ENCODE data around the gene RHBDL1. TPM values are rescaled to one million over a fixed set of nuclear protein-coding genes. Genes with fewer than 3 reads are reported as not detected.

The RHBDL1 gene
- total RNA-seq, 1 donor from 2014 or later, result 0.94 TPM

DNA sequence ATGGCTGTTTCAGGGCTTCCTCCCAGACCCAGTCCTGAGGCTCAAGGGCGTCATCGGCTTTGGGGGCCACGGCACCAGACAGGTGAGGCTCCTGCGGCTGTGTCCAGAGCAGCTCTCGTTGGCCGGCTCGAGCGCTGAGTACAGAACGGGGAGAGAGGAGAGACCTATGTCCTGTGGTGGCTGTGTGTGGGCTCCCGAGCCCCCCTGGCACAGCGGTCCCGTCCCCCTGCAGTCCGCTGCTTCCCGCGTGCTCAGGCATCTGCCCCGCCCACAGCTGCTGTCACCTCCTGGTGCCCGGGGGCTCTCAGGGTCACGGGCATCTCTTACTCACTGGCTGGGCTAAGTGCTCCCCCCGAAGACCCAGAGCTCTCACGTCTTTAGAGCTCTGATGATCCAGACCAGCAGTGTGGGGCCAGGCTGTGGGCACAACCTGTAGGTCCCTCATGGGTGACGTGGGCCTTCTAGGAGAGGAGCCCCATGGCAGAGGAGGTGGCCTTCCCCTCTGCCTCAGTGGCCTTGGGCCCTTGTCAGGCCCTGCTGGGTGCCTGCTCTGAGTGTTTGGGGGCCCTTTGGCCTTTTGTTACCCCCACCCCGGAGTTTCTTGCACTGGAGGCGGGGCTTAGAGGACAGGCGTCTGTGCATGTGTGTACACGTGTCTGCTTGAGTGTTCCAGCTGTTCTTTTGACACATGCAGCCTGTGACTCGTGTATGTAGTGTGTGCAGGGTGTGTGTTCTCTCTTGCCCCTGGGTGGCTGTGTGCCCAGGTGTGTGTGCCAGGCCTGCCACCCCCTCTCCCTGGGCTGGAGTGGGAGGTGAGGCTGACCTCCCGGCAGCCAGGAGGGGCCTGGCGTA, 22.8 kb upstream of the RHBDL1 start:
- no peak for DNase-seq (ENCODE audit: low read depth)

DNA sequence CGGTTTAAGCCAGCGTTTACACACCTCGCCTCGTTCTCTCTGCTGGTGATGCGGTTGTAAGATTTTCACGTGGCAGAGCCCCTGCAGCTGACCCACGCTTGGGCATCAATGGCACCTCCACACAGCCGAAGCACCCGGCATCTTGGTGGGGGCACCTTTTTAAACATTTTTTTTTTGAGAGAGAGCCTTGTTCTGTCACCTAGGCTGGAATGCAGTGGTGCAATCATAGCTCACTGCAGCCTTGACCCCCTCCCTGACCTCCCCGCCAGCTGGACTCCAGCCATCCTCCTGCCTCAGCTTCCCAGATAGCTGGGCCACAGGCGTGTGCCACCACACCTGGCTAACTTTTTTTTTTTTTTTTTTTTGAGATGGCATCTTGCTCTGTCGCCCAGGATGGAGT, 21.4 kb upstream of the RHBDL1 start:
- DNase-seq (ENCODE audit: low read depth), result no peak

DNA sequence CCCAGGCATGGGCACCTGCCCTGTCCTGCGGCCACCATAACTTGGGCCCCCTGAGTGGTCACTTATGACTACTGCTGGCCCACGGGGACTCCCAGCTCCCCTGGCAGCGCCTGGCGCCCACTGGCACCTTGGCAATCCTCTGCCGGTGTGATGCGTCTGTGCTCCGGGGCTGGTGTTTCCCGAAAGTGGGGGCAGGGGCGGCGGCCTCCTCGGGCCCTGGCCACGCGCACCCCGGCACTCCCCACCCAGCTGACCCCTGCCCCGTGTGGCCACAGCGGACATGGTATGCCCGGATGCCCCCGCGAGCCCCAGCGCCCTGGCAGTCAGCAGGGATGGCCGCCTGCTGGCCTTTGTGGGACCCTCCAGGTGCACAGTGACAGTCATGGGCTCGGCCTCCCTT, 18.0 kb upstream of the RHBDL1 start:
- no peak for DNase-seq (ENCODE audit: low read depth)

DNA sequence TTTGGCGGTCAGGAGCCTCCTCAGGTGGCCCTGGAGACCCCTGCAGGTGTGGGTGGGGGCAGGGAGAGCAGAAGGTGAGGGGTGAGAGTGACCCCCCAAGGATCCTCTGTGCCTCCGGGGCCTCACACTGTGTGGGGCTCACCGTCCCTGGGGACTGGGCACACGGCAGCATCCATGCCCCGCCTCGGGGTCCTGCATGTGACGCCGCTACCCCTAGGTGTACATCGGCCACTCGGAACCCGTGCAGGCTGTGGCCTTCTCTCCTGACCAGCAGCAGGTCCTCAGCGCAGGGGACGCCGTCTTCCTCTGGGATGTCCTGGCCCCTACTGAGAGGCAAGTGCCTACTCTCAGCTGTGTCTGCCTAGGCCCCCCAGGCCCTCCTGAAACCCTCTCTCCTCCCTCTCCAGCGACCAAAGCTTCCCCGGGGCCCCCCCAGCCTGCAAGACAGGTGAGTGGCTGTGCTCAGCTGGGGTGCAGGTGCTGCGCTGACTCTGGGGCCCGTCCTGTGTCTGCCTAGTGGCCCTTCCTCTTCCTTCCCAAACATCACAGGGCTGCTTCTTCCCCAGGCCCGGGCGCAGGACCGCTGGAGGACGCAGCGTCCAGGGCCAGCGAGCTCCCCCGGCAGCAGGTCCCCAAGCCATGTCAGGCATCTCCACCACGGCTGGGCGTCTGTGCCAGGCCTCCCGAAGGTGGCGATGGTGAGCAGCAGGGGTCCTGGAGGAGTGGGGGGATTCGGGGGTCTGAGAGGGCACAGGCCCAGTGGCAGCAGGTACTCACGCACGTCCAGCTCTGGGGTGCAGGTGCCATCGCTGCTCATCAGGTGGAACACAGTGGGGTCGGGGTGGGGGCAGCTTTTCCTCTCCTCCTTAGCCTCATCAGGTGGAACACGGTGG, 16.5 kb upstream of the RHBDL1 start:
- DNase-seq (ENCODE audit: low read depth), result no peak

DNA sequence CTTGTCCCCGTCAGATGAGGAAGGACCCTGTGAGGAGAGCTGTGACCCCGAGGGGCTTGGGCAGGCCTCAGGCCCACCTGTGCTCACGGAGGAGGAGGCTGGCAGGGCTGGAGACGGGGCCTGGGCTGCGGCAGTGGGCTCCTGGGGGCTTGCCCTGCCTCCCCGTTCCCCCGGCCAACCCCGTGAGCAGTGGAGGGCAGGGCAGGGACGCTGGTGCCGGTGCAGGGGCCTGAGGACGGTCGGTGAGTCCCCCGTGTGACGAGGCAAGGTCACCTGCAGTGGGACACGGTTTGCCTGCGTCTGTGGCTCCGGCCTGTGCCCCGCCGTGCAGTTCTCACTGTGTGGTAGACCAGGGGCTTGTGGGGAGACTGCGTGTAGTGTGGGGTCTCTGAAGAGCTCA, 15.9 kb upstream of the RHBDL1 start:
- DNase-seq (ENCODE audit: low read depth), result no peak

DNA sequence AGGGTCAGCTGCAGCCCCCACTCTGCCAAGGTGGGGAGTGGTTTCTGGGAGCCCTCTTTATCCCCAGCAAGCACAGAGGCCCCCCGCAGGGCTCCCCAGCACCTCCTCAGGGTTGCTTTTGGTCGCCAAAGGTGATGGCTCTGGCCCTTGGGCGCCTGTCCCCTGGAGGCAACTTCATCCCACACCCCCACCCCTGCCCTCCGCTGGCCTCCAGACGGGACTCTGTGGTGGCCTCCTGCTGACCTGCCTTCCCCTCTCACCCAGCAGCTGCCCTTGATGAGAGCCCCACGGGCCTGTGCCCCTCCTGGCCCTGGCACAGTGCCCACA, 15.4 kb upstream of the RHBDL1 start:
- DNase-seq (ENCODE audit: low read depth), result no peak

DNA sequence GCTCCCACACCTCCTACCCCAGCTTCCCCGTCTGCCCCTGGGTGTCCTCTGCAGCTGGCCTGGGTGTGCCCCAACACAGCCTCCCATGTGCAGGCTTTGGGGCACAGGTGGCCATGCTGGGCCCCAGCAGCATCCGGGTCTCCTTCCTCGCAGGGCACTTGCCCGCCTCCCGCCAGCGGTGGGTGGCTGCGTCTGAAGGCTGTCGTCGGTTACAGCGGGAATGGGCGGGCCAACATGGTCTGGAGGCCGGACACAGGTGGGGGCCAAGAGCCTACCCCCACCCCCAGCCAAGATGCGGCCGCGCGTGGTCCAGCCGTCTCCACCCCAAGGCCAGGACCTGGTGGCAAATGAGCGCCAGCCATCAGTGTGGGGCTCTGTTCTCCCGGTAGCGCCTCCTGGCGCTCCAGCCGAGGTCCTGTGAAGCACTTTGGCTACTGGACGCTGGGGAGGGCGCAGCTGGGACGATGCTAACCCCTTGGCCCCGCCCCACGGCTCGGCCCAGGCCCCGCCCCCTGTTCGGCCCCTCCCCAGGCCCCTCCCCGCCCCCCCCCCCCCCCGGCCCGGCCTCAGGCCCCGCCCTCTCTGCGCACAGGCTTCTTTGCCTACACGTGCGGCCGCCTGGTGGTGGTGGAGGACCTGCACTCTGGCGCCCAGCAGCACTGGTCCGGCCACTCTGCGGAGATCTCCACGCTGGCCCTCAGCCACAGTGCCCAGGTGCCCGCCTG, 14.8 kb upstream of the RHBDL1 start:
- DNase-seq (ENCODE audit: low read depth), result peak; percentile 62

DNA sequence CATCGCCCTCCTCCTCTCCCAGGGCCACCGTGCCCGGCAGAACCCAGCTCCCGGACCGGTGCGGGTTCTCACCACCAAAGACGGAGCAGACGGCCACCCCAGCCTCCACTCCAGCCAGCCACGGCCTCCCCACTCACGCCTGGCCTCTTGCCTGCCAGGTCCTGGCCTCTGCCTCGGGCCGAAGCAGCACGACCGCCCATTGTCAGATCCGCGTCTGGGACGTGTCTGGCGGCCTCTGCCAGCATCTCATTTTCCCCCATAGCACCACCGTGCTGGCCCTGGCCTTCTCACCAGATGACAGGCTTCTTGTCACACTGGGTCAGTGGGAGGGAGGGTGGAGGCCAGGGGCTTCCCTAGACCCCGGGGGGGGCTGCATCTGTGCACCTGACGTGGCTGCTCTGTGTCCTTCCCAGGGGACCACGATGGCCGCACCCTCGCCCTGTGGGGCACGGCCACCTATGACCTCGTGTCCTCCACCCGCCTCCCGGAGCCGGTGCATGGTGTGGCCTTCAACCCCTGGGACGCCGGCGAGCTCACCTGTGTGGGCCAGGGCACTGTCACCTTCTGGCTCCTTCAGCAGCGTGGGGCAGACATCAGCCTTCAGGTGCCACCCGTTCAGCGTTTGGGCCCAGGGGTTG, 14.2 kb upstream of the RHBDL1 start:
- no peak for DNase-seq (ENCODE audit: low read depth)

DNA sequence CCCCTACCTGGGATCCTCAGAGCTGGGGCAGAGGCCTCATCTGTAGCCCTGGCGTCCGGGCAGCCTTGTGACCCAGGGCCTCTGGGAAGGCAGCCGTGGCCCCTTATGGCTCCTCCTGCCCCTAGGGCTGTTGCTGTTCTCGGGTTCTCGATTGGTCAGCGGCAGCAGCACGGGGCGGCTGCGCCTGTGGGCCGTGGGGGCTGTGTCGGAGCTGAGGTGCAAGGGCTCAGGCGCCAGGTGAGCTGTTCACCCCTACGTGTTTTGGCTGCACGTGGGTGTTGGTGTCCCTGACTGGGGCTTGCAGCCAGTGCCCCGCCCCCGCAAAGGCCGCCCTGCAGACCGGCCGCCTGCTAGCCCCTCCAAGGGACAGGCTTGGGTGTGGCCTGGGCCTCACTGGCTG, 13.4 kb upstream of the RHBDL1 start:
- no peak for DNase-seq (ENCODE audit: low read depth)

DNA sequence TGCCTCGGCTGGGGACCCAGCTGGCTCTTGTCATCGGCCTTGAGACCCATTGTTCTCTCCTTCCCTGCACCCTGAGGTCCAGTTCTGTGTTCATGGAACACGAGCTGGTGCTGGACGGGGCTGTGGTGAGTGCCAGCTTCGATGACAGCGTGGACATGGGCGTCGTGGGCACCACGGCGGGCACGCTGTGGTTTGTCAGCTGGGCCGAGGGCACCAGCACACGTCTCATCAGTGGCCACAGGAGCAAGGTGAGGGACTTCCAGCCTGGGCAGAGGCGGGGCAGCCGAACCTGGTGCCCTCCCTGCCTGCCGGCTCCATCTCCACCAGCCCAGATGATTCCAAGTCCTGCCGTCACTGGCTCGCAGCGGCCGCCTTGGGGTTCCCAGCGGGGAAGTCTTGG, 12.9 kb upstream of the RHBDL1 start:
- DNase-seq (ENCODE audit: low read depth), result no peak

DNA sequence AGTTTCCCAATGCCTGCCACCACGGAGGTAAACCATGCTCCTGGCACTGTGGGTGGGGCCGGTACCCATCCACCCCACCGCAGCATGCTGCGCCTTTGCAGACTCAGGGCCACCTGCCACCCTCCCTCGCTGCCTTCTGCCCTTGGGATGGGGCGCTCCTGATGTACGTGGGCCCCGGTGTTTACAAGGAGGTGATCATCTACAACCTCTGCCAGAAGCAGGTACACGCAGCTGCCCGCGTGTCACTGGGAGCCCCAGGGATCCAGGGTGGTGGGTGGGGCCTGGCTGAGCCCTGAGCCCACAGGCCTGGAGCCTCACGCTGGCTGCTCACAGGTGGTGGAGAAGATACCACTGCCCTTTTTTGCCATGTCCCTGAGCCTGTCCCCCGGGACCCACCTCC, 8.9 kb upstream of the RHBDL1 start:
- no peak for DNase-seq (ENCODE audit: low read depth)

DNA sequence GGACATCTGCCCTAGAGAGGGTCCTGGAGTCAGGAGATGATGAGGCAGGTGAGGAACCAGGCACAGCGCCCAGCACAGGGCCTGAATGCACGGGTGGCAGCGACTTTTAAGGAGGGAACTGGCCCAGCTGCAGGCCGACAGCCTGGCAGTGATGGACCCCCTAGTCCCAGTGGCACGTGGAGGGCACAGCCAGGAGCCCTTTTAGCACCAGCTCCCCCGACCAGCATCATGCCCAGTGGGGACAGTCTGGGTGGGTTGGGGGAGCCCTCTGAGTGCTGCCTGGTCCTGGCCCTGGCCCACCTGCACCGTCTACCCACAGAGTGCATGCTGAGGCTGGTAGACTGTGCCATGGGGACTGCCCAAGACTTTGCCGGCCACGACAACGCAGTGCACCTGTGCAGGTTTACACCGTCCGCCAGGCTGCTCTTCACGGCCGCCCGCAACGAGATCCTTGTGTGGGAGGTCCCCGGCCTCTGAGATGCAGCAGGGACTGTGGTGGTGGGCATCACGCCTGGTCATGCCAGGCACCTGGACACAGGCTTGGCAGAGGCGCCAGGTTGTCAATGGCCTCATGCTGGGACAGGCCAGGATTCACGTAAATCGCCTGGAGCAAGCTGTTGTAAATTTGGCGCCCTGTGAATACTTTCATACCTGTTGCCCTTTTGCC, 8.2 kb upstream of the RHBDL1 start:
- no peak for DNase-seq (ENCODE audit: low read depth)

DNA sequence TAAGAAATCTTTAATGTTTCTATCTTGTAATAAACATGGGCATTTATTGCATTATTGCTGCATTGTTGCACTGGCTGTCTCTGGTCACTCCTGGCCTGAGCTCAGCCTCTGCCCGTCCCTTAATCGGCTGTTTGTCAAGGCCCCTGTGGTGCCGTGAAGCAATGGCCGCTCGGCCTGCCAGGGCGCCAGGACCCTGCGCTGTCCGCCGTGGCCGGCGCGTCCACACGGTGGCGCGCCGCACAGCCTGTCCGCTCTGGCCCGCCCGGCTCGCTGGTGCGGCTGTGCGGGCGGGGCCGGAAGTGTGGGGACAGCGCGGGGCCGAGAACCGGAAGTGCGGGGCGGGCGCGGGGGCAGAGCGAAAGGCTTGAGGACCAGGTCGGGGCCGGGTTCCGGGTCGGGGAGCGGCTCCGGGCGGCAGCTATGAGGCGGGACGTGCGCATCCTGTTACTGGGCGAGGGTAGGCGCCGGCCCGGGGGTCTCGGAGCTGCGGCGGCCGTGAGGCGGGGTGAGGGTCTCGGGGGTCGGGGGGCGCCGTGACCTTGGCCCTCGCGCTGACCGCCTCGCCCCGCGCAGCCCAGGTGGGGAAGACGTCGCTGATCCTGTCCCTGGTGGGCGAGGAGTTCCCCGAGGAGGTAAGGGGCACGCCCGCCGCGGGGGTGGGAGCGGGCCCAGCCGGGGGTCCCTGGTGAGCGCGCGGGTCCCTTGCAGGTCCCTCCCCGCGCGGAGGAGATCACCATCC, 7.5 kb upstream of the RHBDL1 start, which contains the start of gene RHOT2:
RHOT2 (plus strand) TSS at position 353 of the 739 bp plus-strand sequence; CDS start at position 421, 68 bp downstream.
- DNase-seq (ENCODE audit: low read depth), result peak; percentile 51

DNA sequence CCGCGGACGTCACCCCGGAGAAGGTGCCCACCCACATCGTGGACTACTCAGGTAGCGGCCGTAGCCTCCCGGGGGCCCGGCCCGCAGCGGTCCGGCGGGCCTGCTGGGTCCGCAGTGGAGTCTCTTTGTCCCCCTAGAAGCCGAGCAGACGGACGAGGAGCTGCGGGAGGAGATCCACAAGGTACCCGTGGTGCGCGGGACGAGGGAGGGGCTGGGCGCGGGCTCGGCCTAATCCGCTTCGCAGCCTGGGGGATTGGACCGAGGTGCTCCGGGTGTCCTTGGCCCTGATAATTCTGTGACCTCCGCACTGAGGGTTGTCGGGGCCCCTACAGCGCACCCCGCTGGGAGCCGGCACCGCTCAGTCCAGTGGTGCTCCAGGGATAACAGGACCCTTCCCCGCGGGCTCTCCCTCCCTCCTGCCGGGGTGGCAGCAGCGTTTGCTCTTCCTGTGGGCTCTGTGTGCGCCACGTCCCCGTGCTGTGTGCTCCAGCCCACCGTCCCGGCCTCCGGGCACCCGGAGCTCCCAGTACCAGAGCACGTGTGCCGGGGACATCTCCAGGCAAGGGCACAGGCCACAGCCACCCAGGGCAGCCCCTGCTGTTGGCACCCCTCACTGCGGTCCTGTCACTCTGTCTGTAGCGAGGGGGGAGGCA, 6.8 kb upstream of the RHBDL1 start:
- DNase-seq (ENCODE audit: low read depth), result no peak

DNA sequence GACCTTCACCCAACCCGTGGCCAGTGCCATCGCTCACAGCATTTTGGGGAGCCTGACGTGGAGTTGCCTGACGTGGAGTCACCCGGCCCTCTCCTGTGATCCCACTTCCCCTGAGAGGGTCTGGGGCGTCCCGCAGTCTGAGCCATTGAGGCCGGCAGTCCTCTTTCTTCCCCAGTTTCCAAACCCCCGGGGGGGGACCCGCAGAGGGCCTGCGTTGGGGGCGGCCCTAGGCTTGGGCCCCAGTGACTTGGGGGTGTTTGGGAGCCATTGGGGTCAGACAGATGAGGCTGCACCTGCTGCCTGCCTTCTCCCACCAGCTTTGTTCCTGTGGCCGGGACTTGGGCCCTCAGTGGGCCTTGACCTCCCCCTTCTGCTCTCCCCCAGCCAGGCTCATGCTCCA, 5.8 kb upstream of the RHBDL1 start:
- DNase-seq (ENCODE audit: low read depth), result no peak

DNA sequence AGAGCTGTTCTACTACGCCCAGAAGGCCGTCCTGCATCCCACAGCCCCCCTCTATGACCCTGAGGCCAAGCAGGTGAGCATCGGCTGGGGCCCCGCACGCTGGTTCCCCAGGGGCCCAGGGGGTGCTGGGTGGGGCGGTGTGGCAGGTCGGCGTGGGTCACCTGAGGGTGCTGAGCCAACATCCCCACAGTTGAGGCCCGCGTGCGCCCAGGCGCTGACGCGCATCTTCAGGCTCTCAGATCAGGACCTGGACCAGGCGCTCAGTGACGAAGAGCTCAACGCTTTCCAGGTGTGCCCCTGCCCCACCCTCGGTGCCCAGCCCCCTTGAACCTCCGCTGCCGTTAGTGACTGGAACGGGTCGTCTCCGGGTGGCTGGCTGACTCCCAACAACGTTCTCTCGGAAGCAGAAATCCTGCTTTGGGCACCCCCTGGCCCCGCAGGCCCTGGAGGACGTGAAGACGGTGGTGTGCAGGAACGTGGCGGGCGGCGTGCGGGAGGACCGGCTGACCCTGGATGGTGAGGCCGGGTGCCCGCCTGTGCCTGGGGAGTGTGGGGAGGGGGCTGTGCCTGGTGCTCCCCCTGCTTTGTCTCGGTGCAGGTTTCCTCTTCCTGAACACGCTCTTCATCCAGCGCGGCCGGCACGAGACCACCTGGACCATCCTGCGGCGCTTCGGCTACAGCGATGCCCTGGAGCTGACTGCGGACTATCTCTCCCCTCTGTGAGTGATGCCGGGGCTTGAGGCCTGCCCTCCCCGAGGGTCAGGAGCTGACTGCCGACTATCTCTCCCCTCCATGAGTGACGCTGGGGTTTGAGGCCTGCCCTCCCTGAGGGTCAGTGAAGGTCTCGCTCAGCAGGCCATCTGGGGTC, 4.8 kb upstream of the RHBDL1 start:
- DNase-seq (ENCODE audit: low read depth), result no peak

DNA sequence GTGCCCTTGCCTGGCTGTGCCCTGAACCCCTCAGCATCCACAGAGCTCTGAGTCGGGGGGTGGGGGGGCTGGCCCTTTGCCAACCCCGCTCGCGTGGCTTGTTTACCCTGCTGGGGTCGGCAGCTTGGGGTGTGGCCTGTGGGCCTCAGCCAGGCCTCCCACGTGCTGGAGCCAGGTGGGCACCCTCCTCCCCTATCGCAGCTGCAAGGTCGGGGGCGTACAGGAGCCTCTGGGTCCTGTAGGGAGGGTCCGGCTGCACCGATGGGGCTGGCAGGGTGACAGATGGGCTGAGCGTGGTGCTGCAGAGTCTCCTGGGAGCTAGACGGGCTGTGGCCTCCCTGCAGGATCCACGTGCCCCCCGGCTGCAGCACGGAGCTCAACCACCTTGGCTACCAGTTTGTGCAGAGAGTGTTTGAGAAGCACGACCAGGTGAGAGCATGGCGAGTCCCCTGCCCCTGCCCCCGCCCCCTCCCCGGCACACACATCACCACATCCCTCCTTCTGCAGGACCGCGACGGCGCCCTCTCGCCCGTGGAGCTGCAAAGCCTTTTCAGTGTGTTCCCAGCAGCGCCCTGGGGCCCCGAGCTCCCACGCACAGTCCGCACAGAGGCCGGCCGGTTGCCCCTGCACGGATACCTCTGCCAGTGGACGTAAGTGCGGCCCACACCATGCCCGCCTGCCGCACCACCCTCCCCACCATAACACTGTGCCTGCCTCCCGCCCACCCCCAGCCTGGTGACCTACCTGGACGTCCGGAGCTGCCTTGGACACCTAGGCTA, 3.9 kb upstream of the RHBDL1 start:
- DNase-seq (ENCODE audit: low read depth), result no peak

DNA sequence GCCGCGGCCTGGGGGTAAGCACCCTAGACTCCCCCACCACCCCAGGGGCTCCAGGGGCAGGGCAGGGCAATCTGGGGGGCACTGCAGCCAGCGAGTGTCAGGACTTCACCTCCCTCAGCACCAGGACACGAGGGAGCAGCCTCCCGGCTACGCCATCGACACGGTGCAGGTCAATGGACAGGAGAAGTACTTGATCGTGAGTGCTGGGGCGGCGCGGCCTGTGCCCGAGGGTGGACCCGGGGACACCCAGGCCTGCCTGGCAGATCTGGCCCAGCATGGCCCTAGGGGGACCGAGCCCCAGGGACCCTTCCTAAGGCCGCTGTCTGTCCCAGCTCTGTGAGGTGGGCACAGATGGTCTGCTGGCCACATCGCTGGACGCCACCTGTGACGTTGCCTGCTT, 3.1 kb upstream of the RHBDL1 start:
- DNase-seq (ENCODE audit: low read depth), result no peak
